ENCODE results near the gene EBNA1BP2.

DNA sequence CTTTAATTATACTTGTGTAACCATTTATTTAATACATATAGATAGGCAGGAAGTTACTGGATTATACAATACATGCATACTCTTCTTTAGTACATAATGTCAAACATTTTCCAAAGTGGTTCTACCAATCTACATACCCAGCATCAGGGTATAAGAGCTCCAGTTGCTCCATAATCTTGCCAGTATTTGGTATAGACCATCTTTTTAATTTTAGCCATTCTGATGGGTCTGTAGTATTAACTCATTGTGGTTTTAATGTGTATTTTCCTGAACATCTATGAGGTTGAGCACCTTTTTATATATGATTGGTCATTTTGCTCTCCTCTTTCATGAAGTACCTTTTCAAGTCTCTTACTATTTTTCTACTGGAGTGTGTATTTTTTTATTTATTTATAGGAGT, 32.1 kb downstream of the EBNA1BP2 start:
- TF ChIP-seq CTCF (conservative IDR thresholded peaks at IDR 0.05; ENCODE audit: low read length) (no peak), EZH2phosphoT487 (IDR thresholded peaks at IDR 0.05; ENCODE audit: borderline replicate concordance) (no peak)

All from Loucy (cell line).